ENCODE data around the gene TNIP1. TPM values are rescaled to one million over a fixed set of nuclear protein-coding genes. Genes with fewer than 3 reads are reported as not detected.

TNIP1 gene
- total RNA-seq, 3 donors from 2014 or later (not counting 1 experiment from before 2014, with no cell fraction given) = 140 to 180 (median 153) TPM

DNA sequence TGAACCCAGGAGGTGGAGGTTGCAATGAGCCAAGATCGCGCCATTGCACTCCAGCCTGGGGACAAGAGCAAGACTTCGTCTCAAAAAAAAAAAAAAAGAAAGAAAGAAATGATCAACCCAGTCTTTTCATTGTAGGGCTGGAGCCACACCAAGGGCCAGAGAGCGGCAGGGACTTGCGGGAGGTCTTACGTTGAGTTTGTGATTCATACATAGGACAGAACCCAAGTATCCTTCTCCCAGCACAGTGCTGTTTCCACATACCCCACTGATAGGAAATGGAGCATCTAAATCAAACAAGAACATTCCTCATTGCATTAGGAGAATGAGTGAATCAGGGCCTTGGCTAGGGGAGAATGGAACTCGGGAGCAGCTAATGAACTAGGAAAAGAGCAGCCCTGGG is 3.5 kb upstream of the TNIP1 start:
- H3K27me3 ChIP-seq (ENCODE audit: control insufficient read depth, insufficient read depth, low read length) = no peaks in the 10 kb centered on the region
- WGBS (ENCODE audit: insufficient coverage) = 100% methylated on average over 7 of the region's 7 CpGs
- H3K4me3 ChIP-seq (ENCODE audit: low read length) = no peak overlapping the region
- peaks cover 49% of the 10 kb centered on the region for H3K4me1 ChIP-seq (ENCODE audit: control insufficient read depth, insufficient read depth, low read length)
- TF ChIP-seq, protein P1, sequence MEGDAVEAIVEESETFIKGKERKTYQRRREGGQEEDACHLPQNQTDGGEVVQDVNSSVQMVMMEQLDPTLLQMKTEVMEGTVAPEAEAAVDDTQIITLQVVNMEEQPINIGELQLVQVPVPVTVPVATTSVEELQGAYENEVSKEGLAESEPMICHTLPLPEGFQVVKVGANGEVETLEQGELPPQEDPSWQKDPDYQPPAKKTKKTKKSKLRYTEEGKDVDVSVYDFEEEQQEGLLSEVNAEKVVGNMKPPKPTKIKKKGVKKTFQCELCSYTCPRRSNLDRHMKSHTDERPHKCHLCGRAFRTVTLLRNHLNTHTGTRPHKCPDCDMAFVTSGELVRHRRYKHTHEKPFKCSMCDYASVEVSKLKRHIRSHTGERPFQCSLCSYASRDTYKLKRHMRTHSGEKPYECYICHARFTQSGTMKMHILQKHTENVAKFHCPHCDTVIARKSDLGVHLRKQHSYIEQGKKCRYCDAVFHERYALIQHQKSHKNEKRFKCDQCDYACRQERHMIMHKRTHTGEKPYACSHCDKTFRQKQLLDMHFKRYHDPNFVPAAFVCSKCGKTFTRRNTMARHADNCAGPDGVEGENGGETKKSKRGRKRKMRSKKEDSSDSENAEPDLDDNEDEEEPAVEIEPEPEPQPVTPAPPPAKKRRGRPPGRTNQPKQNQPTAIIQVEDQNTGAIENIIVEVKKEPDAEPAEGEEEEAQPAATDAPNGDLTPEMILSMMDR (IDR thresholded peaks at IDR 0.05) = no peak
- no peaks in the 10 kb centered on the region for H3K9me3 Mint-ChIP-seq
- H3K36me3 Mint-ChIP-seq = no peaks in the 10 kb centered on the region
- DNase-seq (no peak), ATAC-seq (no peak)
- H3K27me3 Mint-ChIP-seq (ENCODE audit: low read depth in 2 of 2) = no peaks in the 10 kb centered on the region
- peak overlapping the region; percentile 37 to 46 for H3K27ac Mint-ChIP-seq
- H3K36me3 ChIP-seq (ENCODE audit: control insufficient read depth, insufficient read depth, low read length) = no peaks in the 10 kb centered on the region
- H3K27ac ChIP-seq (ENCODE audit: low read length) = no peak overlapping the region
- no peak overlapping the region for H3K4me3 Mint-ChIP-seq
- intact Hi-C loops (cut with micrococcal nuclease) = no loop called here
- H3K4me1 Mint-ChIP-seq = peaks cover 19 to 25% of the 10 kb centered on the region in 2 donors
- H3K9me3 ChIP-seq (ENCODE audit: control insufficient read depth, insufficient read depth, low read length) = no peaks in the 10 kb centered on the region

DNA sequence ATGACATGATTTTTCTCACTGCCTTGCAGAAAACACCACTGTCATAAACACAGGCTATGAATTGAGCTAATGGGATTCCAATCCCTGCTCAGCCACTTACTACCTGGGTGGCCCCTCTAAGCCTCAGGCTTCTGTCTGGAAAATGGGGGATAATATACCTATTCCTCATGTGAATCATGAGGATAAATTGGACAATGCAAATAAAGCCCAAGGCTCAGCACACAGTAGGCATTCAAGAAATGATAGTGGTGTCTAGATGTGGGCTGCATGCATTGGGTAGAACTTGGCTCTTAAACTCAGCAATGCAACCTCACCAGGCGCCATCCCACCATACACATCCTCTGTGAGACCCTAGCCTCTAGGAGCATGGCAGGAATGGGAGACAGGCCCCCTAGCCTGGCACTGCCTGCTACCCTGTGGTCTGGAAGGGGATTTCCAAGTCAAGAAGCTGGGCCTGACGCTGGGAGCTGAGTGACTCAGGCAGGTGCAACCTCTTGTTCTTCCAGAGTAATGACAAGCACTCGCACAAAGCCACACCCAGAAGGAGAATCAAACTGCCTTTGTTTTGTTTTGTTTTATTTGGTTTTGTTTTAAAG is 2.3 kb upstream of the TNIP1 start:
- Histone ChIP-seq H3K4me3 (ENCODE audit: low read length) (no peak overlapping the region), H3K27ac (ENCODE audit: low read length) (no peak overlapping the region), H3K36me3 (ENCODE audit: control insufficient read depth, insufficient read depth, low read length) (no peaks in the 10 kb centered on the region), H3K4me1 (ENCODE audit: control insufficient read depth, insufficient read depth, low read length) (peaks cover 61% of the 10 kb centered on the region), H3K27me3 (ENCODE audit: control insufficient read depth, insufficient read depth, low read length) (no peaks in the 10 kb centered on the region), H3K9me3 (ENCODE audit: control insufficient read depth, insufficient read depth, low read length) (no peaks in the 10 kb centered on the region)
- no peaks in the 10 kb centered on the region for H3K27me3 Mint-ChIP-seq (ENCODE audit: low read depth in 2 of 2)
- intact Hi-C loops (cut with micrococcal nuclease) = no loop called here
- no peaks in the 10 kb centered on the region for H3K36me3 Mint-ChIP-seq
- peak in 1 of 2 donors; percentile 84 for DNase-seq
- TF ChIP-seq, protein P1 (IDR thresholded peaks at IDR 0.05) = no peak
- WGBS (ENCODE audit: insufficient coverage) = 64% methylated on average over 2 of the region's 3 CpGs
- peaks cover 30 to 36% of the 10 kb centered on the region in 2 donors for H3K4me1 Mint-ChIP-seq
- no peaks in the 10 kb centered on the region for H3K9me3 Mint-ChIP-seq
- H3K27ac Mint-ChIP-seq = peak overlapping the region; percentile 93 to 95
- no peak for ATAC-seq
- peak overlapping the region; percentile 47 for H3K4me3 Mint-ChIP-seq

DNA sequence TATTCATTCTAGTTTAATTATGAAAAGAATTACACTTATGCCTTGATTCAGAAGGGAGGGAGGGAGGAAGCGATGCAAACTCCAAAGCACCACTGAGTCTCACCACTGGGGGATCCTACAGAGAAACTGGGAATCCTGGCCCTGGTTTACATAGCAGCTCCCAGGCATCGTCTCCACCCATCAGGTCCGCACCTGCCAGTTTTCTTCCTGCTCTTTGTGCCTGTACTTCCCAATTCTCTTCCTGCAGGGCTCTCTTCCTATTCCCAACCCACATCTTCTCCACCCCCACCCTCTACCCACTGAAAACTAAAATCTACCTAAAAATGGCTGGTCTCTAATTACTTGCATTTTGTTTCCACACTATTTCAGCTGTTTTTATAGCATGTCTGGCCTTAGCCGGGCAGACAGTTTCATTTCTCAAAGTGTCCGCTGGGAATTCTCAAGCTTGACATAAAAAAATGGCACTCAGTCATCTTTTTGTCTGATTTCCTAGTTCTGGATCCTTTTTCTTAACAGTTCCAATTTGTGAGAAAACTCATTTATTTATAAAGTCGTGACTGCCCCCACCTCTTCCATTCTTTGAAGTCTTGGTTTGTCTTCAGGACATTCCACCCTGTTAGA is 1.6 kb upstream of the TNIP1 start:
- 92% methylated on average over 6 of the region's 6 CpGs for WGBS (ENCODE audit: insufficient coverage)
- intact Hi-C loops (cut with micrococcal nuclease) = no loop called here
- DNase-seq (peak in 1 of 2 donors; percentile 28), ATAC-seq (no peak)
- no peaks in the 10 kb centered on the region for H3K36me3 Mint-ChIP-seq
- Histone ChIP-seq H3K9me3 (ENCODE audit: control insufficient read depth, insufficient read depth, low read length) (no peaks in the 10 kb centered on the region), H3K36me3 (ENCODE audit: control insufficient read depth, insufficient read depth, low read length) (peaks cover 4% of the 10 kb centered on the region), H3K4me3 (ENCODE audit: low read length) (no peak overlapping the region), H3K4me1 (ENCODE audit: control insufficient read depth, insufficient read depth, low read length) (peaks cover 65% of the 10 kb centered on the region), H3K27ac (ENCODE audit: low read length) (peak overlapping the region; percentile 94), H3K27me3 (ENCODE audit: control insufficient read depth, insufficient read depth, low read length) (no peaks in the 10 kb centered on the region)
- peak overlapping the region; percentile 93 to 95 for H3K27ac Mint-ChIP-seq
- H3K27me3 Mint-ChIP-seq (ENCODE audit: low read depth in 2 of 2) = no peaks in the 10 kb centered on the region
- TF ChIP-seq, protein P1 (IDR thresholded peaks at IDR 0.05) = no peak
- H3K4me1 Mint-ChIP-seq = peaks cover 38 to 44% of the 10 kb centered on the region in 2 donors
- no peaks in the 10 kb centered on the region for H3K9me3 Mint-ChIP-seq
- peak overlapping the region; percentile 91 for H3K4me3 Mint-ChIP-seq

Measured in natural killer cell (primary cell).